Sigmoid colon (tissue), 4 donors: ENCODE results near the gene COX6A1.

Experiments used
- CTCF ChIP-seq, 4 experiments: fragments of 450-650 bp in 3 of 4; fragments of 200-600 bp in 1 of 4; IDR thresholded peaks; one replicate each; pipeline ENCODE4 v1.5.1; 2016 to 2019; ENCODE audit warnings: antibody characterized with exemption in 4 of 4, mild to moderate bottlenecking in 3 of 4, moderate library complexity in 2 of 4
- POLR2AphosphoS5 ChIP-seq, 4 donors: sonication (generic); formaldehyde crosslinking; IDR thresholded peaks; one replicate each; pipeline ENCODE4 v1.6.1; 2017; ENCODE audit warnings: antibody characterized with exemption in 4 of 4

DNA sequence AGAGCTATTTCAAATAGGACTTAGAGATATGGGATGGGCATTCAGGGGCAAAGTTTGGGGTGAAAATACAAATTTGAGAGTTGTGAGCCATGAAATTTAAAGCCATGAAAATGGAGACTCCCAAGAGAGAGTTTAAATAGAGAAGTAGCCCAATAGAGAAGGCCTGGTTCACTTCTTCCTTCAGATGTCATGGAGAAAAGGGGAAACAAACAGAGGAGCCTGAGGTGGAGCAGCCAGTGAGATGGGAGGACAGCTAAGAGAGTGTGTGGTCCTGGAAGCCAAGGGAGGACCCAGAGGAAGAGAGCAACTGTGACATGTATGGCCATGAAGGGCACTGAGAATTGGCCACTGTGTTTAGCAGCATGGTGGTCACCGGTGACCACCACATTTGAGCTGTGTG lies 45.7 kb downstream of the COX6A1 start:
- TF ChIP-seq CTCF (IDR thresholded peaks at IDR 0.05) (no peak), POLR2AphosphoS5 (IDR thresholded peaks at IDR 0.05) (no peak)
